Kidney capillary endothelial cell (primary cell): Measurements from ENCODE around the gene ZNF695.
A peak's percentile ranks its signal among the peaks of the same experiment; 100 is the strongest.

ENCODE experiments used
- DNase-seq: peaks from one replicate; pipeline ENCODE4 v3.0.0-alpha.2; 2018; ENCODE audit warnings: low spot score

Gene ZNF695

DNA sequence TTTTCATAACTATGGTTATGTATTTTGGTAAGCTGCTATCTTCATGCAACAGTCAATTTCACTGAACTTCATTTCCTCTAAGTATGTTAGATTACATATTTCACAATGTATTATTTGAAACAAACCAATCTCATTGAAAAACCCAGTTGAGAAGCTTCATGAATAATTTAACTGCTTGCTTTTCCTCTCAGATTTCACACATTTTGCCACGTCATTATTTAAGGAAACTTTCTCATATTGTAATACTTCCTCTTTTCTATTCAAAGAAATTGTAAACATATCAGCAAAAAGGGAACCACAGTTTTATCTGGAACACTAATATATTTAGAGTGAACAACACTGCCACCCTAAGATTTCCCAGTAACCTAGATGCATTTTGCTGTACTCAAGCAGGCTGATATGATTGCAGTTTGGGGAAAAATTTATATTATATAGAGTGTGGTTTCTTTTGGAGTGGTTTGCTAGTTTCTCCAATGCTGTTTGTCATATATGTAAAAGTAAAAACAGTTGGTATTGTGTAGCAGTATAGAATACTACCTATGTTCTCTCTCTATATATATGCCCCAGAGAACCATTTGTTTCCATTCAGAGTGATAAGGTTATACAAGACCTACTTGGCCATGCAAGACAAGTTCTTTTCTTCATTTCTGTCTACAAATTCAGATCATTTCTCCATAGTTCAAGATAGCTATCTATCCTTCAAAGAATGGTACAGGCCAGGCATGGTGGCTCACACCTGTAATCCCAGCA lies 47.7 kb downstream of the ZNF695 start:
- peak; percentile 10 for DNase-seq

DNA sequence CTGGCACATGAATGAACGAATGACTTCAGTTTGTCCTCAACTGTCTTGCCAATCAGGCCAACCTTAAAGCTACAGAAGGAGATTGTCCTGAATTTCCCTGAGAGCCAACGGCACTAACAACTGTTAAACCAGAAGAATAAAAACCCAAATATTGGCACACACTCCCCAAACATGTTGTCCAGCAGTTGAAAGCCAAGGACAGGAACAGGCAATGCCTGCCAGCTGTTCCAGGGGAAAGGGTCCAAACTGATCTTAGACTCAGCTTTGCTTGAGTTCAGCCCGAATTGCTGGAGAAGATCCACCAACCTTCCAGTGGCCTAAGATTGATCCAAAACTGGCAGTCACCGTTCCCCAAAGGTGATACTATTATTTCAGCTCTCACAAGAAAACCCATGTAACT lies 53.7 kb downstream of the ZNF695 start:
- DNase-seq, result no peak

DNA sequence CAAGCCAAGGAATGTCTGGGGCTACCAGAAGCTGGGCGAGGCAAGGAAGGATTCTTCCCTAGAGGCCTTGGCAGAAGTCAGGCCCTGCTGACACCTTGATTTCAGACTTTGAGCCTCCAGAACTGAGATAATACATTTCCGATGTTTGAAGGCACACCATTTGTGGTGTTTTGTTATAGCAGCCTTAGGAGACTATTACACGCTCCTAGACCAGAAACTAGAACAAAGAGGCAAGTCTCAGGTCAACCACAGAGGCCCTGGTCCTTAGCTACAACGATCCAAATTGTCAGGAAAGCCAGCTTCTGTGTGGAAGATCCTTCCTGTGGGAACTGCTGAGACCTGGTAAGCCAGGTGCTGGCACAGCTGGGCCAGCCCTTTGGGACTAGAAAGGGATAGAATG lies 56.4 kb downstream of the ZNF695 start:
- no peak for DNase-seq

DNA sequence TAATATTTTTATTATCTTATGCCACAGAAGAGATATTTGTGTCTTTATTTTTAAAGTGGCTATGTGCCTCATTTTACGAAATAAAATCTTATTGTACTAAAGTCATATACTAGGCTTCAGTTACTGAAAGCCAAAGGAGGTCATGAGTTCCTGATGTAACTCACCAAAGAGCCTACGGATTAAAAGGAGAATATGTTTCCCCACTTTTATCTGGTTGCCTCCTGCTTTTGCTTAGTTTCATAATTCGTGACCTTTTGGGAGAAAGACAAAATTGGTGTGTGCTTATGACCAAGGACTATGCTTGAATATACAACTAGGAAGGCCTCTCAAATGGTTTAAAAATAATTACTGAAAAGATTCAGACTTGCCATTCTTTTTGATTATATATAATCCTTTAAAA lies 57.9 kb downstream of the ZNF695 start:
- no peak for DNase-seq

DNA sequence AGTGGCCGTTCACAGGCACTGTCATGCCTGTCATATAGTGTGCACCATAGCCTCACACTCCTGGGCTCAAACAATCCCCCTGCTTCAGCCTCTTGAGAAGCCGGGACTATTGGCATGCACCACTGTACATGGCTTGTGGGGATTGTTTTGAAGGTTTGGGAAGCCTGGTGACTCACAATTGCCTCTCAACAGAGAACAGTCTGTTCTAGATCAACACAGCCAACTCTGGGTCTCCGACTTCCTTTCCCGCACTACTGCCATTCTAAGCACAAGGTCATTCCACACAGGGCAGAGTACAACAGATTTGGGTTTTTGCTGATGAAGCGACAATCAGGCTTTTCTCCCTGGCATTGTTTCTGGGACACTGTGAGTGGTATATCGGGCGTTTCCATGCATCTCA lies 60.6 kb downstream of the ZNF695 start:
- DNase-seq, result no peak

DNA sequence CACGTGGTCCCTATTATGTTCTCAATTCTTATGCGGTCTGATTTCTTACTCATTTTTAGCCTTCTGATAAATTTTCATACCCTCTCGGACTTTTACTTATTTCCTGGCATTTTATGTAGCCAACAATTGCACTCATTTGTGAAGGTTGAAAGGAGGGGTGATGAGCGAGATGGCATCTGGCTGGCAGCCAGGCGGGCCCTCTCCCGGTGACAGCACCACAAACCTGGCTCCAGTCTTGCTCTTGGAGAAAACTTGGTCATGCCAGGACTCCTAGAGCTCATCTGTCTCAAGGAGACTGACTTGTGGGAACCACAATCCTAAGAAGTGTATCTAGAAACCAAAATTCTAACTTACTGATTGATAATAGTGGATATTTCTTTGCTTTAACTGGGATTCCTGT lies 61.5 kb downstream of the ZNF695 start:
- no peak for DNase-seq
